HL-60 (cell line): Measurements from ENCODE around the gene ZNF587B.
"Not testable (repeated sequence)": the region's sequence is repeated elsewhere in the genome, so short reads cannot be mapped to it uniquely, and the experiment has no call there.

ENCODE experiments used
- GABPA ChIP-seq: IDR thresholded peaks from 2 replicates; pipeline ENCODE4 v1.6.1; 2012; ENCODE audit warnings: low read depth
- TF ChIP-seq, protein P1 (sequence below): IDR thresholded peaks from one replicate; pipeline ENCODE4 v1.5.1; 2011; ENCODE audit warnings: low read length, control low read depth, inconsistent platforms; ENCODE audit not compliant: insufficient read depth

DNA sequence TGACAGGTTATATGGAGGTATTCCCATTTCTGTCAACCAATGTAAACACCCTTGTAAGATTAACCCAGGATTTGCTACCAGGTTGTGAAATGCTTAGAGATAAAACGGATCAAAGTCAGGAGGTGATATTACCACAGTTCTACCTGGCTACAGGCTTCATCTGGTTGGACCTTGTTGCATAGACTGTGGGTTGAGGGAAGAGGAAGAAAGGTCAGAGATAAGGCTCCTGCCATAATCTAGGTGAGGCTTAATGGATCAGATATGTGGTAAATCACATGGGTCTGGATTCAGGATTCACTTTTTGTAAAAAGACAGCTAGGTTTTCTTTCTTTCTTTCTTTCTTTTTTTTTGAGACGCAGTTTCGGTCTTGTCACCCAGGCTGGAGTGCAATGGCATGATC, 8.6 kb upstream of the ZNF587B start:
- TF ChIP-seq, protein P1, sequence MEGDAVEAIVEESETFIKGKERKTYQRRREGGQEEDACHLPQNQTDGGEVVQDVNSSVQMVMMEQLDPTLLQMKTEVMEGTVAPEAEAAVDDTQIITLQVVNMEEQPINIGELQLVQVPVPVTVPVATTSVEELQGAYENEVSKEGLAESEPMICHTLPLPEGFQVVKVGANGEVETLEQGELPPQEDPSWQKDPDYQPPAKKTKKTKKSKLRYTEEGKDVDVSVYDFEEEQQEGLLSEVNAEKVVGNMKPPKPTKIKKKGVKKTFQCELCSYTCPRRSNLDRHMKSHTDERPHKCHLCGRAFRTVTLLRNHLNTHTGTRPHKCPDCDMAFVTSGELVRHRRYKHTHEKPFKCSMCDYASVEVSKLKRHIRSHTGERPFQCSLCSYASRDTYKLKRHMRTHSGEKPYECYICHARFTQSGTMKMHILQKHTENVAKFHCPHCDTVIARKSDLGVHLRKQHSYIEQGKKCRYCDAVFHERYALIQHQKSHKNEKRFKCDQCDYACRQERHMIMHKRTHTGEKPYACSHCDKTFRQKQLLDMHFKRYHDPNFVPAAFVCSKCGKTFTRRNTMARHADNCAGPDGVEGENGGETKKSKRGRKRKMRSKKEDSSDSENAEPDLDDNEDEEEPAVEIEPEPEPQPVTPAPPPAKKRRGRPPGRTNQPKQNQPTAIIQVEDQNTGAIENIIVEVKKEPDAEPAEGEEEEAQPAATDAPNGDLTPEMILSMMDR: not testable (repeated sequence)
- TF ChIP-seq GABPA: not testable (repeated sequence)
